SK-N-SH treated with all-trans-retinoic acid at 6 μM for 48 hours (cell line): Measurements from ENCODE around the gene CPN1.

ENCODE experiments used
- ATAC-seq: fragments of 200-7000 bp; cut with Tn5 transposase; 3 replicates; pipeline ENCODE4 v1.9.1; 2020; ENCODE audit warnings: mild to moderate bottlenecking, moderate library complexity
- ARNTL ChIP-seq: fragments of 450-650 bp; formaldehyde crosslinking; IDR thresholded peaks from 2 replicates; pipeline ENCODE4 v1.5.0; 2020; ENCODE audit warnings: low read depth, mild to moderate bottlenecking, moderate library complexity, borderline replicate concordance
- BACH2 ChIP-seq: fragments of 250-450 bp; sonication (Bioruptor Pico); IDR thresholded peaks from 2 replicates; pipeline ENCODE4 v1.9.0; 2021; ENCODE audit warnings: mild to moderate bottlenecking, borderline replicate concordance
- CSDC2 ChIP-seq: fragments of 250-450 bp; sonication (Bioruptor Pico); IDR thresholded peaks from 2 replicates; pipeline ENCODE4 v1.5.0; 2020; ENCODE audit warnings: mild to moderate bottlenecking, moderate library complexity
- CSRNP3 ChIP-seq: fragments of 250-450 bp; sonication (Bioruptor Pico); IDR thresholded peaks from 2 replicates; pipeline ENCODE4 v1.5.1; 2021; ENCODE audit warnings: mild to moderate bottlenecking, moderate library complexity
- ESRRG ChIP-seq: fragments of 250-450 bp; sonication (Bioruptor Pico); IDR thresholded peaks from 2 replicates; pipeline ENCODE4 v1.6.1; 2021; ENCODE audit warnings: mild to moderate bottlenecking
- GLIS3 ChIP-seq: fragments of 250-450 bp; sonication (Bioruptor Pico); IDR thresholded peaks from 2 replicates; pipeline ENCODE4 v1.5.0; 2020; ENCODE audit warnings: mild to moderate bottlenecking, moderate library complexity
- ISL1 ChIP-seq: fragments of 250-450 bp; sonication (Bioruptor Pico); IDR thresholded peaks from 2 replicates; pipeline ENCODE4 v2.1.2; 2022; ENCODE audit warnings: mild to moderate bottlenecking, moderate library complexity
- PATZ1 ChIP-seq: fragments of 250-450 bp; sonication (Bioruptor Pico); IDR thresholded peaks from 2 replicates; pipeline ENCODE4 v1.8.0; 2020; ENCODE audit warnings: mild to moderate bottlenecking, moderate library complexity, borderline replicate concordance
- PPARA ChIP-seq: fragments of 250-450 bp; sonication (Bioruptor Pico); IDR thresholded peaks from 2 replicates; pipeline ENCODE4 v1.5.0; 2020; ENCODE audit warnings: mild to moderate bottlenecking, borderline replicate concordance
- RARB ChIP-seq: fragments of 250-450 bp; sonication (Bioruptor Pico); IDR thresholded peaks from 2 replicates; pipeline ENCODE4 v1.8.0; 2021; ENCODE audit warnings: mild to moderate bottlenecking, moderate library complexity
- SNAI2 ChIP-seq: fragments of 250-450 bp; sonication (Bioruptor Pico); IDR thresholded peaks from 2 replicates; pipeline ENCODE4 v1.5.0; 2020; ENCODE audit warnings: mild to moderate bottlenecking, moderate library complexity
- TCF4 ChIP-seq: fragments of 250-450 bp; sonication (Bioruptor Pico); IDR thresholded peaks from 2 replicates; pipeline ENCODE4 v1.8.0; 2021; ENCODE audit warnings: mild to moderate bottlenecking, moderate library complexity, borderline replicate concordance
- TOX ChIP-seq: fragments of 250-450 bp; sonication (Bioruptor Pico); IDR thresholded peaks from 2 replicates; pipeline ENCODE4 v1.8.0; 2021; ENCODE audit warnings: mild to moderate bottlenecking, moderate library complexity, borderline replicate concordance
- ZC3H10 ChIP-seq: fragments of 250-450 bp; sonication (Bioruptor Pico); IDR thresholded peaks from 2 replicates; pipeline ENCODE4 v1.5.1; 2021; ENCODE audit warnings: mild to moderate bottlenecking, moderate library complexity
- ZFP3 ChIP-seq: fragments of 250-450 bp; sonication (Bioruptor Pico); IDR thresholded peaks from 2 replicates; pipeline ENCODE4 v1.5.0; 2020; ENCODE audit warnings: mild to moderate bottlenecking, moderate library complexity
- ZFP30 ChIP-seq: fragments of 450-650 bp; formaldehyde crosslinking; IDR thresholded peaks from 2 replicates; pipeline ENCODE4 v1.5.0; 2022; ENCODE audit warnings: mild to moderate bottlenecking, moderate library complexity
- ZNF565 ChIP-seq: fragments of 450-650 bp; formaldehyde crosslinking; conservative IDR thresholded peaks from 2 replicates; pipeline ENCODE4 v1.5.0; 2020; ENCODE audit warnings: low read depth, mild to moderate bottlenecking, moderate library complexity
- ZNF70 ChIP-seq: fragments of 450-650 bp; formaldehyde crosslinking; IDR thresholded peaks from 2 replicates; pipeline ENCODE4 v1.5.0; 2020; ENCODE audit warnings: mild to moderate bottlenecking, moderate library complexity
- ZNF8 ChIP-seq: fragments of 450-650 bp; formaldehyde crosslinking; IDR thresholded peaks from 2 replicates; pipeline ENCODE4 v1.5.0; 2020; ENCODE audit warnings: mild to moderate bottlenecking, moderate library complexity
- TF ChIP-seq, protein P1 (sequence below): fragments of 250-450 bp; sonication (Bioruptor Pico); IDR thresholded peaks from 2 replicates; pipeline ENCODE4 v1.5.1; 2020; ENCODE audit warnings: low read depth, mild to moderate bottlenecking, moderate library complexity
- TF ChIP-seq, protein P2 (sequence below): fragments of 250-450 bp; sonication (Bioruptor Pico); IDR thresholded peaks from 2 replicates; pipeline ENCODE4 v1.5.0; 2020; ENCODE audit warnings: mild to moderate bottlenecking, moderate library complexity
- TF ChIP-seq, protein P3 (sequence below): fragments of 250-450 bp; sonication (Bioruptor Pico); IDR thresholded peaks from 2 replicates; pipeline ENCODE4 v1.8.0; 2021; ENCODE audit warnings: low read depth, mild to moderate bottlenecking, moderate library complexity, borderline replicate concordance

CPN1 gene

DNA sequence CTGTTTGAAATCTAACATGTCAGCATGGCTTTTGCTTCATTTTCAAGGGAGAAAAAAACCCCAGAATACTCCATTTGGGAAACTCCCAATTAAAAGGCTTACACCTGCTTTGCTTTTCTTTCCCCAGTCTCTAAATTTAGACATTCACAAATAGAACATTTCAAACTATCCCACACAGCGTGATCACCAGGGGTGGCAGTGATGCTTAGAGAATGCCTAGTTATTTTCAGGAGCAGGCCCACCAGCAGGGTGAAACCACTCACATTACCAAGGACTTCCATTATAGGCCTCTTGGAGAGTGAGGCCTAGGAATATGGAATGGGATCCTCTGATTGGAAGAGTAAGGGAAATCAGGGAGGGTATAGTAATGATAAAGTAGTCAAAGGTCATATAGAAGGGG is 14.2 kb downstream of the CPN1 start:
- no peak for ATAC-seq
- TF ChIP-seq ISL1 (CRISPR knock-in tag) (no peak), ZFP3 (CRISPR knock-in tag) (no peak), ZNF70 (CRISPR knock-in tag) (no peak), BACH2 (CRISPR knock-in tag) (no peak), PPARA (CRISPR knock-in tag) (no peak), TOX (CRISPR knock-in tag) (no peak), CSDC2 (CRISPR knock-in tag) (no peak), RARB (CRISPR knock-in tag) (no peak), ZNF565 (CRISPR knock-in tag) (no peak), ARNTL (no peak), ZFP30 (no peak), ZNF8 (no peak), ZC3H10 (CRISPR knock-in tag) (no peak), PATZ1 (CRISPR knock-in tag) (no peak)
- TF ChIP-seq, protein P1, sequence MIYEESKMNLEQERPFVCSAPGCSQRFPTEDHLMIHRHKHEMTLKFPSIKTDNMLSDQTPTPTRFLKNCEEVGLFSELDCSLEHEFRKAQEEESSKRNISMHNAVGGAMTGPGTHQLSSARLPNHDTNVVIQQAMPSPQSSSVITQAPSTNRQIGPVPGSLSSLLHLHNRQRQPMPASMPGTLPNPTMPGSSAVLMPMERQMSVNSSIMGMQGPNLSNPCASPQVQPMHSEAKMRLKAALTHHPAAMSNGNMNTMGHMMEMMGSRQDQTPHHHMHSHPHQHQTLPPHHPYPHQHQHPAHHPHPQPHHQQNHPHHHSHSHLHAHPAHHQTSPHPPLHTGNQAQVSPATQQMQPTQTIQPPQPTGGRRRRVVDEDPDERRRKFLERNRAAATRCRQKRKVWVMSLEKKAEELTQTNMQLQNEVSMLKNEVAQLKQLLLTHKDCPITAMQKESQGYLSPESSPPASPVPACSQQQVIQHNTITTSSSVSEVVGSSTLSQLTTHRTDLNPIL (CRISPR knock-in tag) = no peak
- TF ChIP-seq, protein P2, sequence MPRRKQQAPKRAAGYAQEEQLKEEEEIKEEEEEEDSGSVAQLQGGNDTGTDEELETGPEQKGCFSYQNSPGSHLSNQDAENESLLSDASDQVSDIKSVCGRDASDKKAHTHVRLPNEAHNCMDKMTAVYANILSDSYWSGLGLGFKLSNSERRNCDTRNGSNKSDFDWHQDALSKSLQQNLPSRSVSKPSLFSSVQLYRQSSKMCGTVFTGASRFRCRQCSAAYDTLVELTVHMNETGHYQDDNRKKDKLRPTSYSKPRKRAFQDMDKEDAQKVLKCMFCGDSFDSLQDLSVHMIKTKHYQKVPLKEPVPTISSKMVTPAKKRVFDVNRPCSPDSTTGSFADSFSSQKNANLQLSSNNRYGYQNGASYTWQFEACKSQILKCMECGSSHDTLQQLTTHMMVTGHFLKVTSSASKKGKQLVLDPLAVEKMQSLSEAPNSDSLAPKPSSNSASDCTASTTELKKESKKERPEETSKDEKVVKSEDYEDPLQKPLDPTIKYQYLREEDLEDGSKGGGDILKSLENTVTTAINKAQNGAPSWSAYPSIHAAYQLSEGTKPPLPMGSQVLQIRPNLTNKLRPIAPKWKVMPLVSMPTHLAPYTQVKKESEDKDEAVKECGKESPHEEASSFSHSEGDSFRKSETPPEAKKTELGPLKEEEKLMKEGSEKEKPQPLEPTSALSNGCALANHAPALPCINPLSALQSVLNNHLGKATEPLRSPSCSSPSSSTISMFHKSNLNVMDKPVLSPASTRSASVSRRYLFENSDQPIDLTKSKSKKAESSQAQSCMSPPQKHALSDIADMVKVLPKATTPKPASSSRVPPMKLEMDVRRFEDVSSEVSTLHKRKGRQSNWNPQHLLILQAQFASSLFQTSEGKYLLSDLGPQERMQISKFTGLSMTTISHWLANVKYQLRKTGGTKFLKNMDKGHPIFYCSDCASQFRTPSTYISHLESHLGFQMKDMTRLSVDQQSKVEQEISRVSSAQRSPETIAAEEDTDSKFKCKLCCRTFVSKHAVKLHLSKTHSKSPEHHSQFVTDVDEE (CRISPR knock-in tag) = no peak

DNA sequence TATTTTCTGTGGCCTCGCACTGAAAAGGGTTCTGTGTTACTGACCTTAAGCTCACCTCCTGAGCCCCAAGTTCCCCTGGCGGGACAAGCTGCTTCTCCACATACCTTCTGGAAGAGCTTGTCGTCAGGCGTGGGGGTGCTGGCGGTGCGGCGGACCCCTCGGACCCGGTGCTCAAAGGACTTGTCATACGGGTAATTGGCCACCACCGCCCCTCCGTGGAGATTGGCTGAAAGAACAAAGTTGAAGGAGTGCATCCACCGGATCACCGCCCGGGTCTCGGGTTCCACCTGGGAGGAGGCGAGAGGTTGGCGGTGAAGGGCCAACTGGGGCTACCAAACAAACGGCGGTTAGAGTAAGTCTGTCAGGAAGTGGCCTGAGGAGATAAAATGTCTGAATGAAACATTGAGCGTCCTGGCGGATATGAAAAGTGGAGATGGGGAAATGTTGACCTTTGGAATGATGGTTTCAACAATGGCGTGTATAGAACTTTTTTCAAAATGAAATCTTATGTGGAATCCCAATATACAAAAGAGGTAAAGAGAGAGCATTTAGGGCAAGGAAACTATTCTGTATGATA is 16.5 kb downstream of the CPN1 start:
- TF ChIP-seq SNAI2 = no peak
- TF ChIP-seq, protein P3, sequence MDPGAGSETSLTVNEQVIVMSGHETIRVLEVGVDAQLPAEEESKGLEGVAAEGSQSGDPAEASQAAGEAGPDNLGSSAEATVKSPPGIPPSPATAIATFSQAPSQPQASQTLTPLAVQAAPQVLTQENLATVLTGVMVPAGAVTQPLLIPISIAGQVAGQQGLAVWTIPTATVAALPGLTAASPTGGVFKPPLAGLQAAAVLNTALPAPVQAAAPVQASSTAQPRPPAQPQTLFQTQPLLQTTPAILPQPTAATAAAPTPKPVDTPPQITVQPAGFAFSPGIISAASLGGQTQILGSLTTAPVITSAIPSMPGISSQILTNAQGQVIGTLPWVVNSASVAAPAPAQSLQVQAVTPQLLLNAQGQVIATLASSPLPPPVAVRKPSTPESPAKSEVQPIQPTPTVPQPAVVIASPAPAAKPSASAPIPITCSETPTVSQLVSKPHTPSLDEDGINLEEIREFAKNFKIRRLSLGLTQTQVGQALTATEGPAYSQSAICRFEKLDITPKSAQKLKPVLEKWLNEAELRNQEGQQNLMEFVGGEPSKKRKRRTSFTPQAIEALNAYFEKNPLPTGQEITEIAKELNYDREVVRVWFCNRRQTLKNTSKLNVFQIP (CRISPR knock-in tag) = no peak
- no peak for TF ChIP-seq ZNF8
- no peak for TF ChIP-seq ESRRG (CRISPR knock-in tag)
- no peak for TF ChIP-seq CSRNP3 (CRISPR knock-in tag)
- TF ChIP-seq PATZ1 (CRISPR knock-in tag) = no peak
- no peak for TF ChIP-seq ZFP30
- TF ChIP-seq CSDC2 (CRISPR knock-in tag) = no peak
- TF ChIP-seq ZFP3 (CRISPR knock-in tag) = no peak
- TF ChIP-seq ZNF70 (CRISPR knock-in tag) = no peak
- no peak for TF ChIP-seq PPARA (CRISPR knock-in tag)
- no peak for TF ChIP-seq GLIS3 (CRISPR knock-in tag)
- TF ChIP-seq TCF4 (CRISPR knock-in tag) = no peak
- TF ChIP-seq, protein P2 (CRISPR knock-in tag) = no peak
- TF ChIP-seq ZNF565 (CRISPR knock-in tag) = no peak
- TF ChIP-seq RARB (CRISPR knock-in tag) = no peak
- no peak for TF ChIP-seq BACH2 (CRISPR knock-in tag)
- no peak for ATAC-seq
